Osteocyte (in vitro differentiated cells): ENCODE results near the gene NCKAP5L. TPM values are rescaled to one million over a fixed set of nuclear protein-coding genes. Genes with fewer than 3 reads are reported as not detected.

Experiments used
- DNase-seq: peaks from one replicate; pipeline ENCODE4 v3.0.0; 2021; ENCODE audit warnings: mixed read lengths; ENCODE audit not compliant: unreplicated experiment; ENCODE audit errors: extremely low spot score
- H3K27ac Mint-ChIP-seq: one replicate; pipeline ENCODE4 v1.8.0; 2021; ENCODE audit warnings: mild to moderate bottlenecking, mixed read lengths; ENCODE audit not compliant: unreplicated experiment
- H3K27me3 Mint-ChIP-seq: one replicate; pipeline ENCODE4 v1.8.0; 2021; ENCODE audit warnings: mixed read lengths; ENCODE audit not compliant: unreplicated experiment
- H3K36me3 Mint-ChIP-seq: one replicate; pipeline ENCODE4 v1.8.0; 2021; ENCODE audit warnings: mixed read lengths; ENCODE audit not compliant: unreplicated experiment
- H3K4me1 Mint-ChIP-seq: one replicate; pipeline ENCODE4 v1.8.0; 2021; ENCODE audit warnings: mixed read lengths; ENCODE audit not compliant: unreplicated experiment
- H3K4me3 Mint-ChIP-seq: one replicate; pipeline ENCODE4 v1.8.0; 2021; ENCODE audit warnings: mild to moderate bottlenecking, moderate library complexity, mixed read lengths; ENCODE audit not compliant: unreplicated experiment
- H3K9me3 Mint-ChIP-seq: one replicate; pipeline ENCODE4 v1.8.0; 2021; ENCODE audit warnings: mixed read lengths; ENCODE audit not compliant: unreplicated experiment
- total RNA-seq: library from RNA; stranded (reverse); gene quantifications from 2 replicates; pipeline ENCODE4 v1.2.1, GENCODE V29; 2021
- TF ChIP-seq, protein P1 (sequence below): fragments of 200-600 bp; sonication (generic); IDR thresholded peaks from 2 replicates; pipeline ENCODE4 v1.5.0; 2021; ENCODE audit warnings: antibody characterized with exemption, mild to moderate bottlenecking, moderate library complexity

NCKAP5L gene
- total RNA-seq, 1 donor from 2014 or later, result 42.4 TPM

GRCh38 chr12:49796606-49797448, 31.4 kb downstream of the NCKAP5L start:
- H3K4me3 Mint-ChIP-seq, result no peak overlapping the region
- peaks cover 32% of the 10 kb centered on the region for H3K36me3 Mint-ChIP-seq
- DNase-seq, result no peak
- no peak overlapping the region for H3K27ac Mint-ChIP-seq
- H3K9me3 Mint-ChIP-seq, result no peaks in the 10 kb centered on the region
- H3K27me3 Mint-ChIP-seq, result no peaks in the 10 kb centered on the region
- H3K4me1 Mint-ChIP-seq, result no peaks in the 10 kb centered on the region
- TF ChIP-seq, protein P1, sequence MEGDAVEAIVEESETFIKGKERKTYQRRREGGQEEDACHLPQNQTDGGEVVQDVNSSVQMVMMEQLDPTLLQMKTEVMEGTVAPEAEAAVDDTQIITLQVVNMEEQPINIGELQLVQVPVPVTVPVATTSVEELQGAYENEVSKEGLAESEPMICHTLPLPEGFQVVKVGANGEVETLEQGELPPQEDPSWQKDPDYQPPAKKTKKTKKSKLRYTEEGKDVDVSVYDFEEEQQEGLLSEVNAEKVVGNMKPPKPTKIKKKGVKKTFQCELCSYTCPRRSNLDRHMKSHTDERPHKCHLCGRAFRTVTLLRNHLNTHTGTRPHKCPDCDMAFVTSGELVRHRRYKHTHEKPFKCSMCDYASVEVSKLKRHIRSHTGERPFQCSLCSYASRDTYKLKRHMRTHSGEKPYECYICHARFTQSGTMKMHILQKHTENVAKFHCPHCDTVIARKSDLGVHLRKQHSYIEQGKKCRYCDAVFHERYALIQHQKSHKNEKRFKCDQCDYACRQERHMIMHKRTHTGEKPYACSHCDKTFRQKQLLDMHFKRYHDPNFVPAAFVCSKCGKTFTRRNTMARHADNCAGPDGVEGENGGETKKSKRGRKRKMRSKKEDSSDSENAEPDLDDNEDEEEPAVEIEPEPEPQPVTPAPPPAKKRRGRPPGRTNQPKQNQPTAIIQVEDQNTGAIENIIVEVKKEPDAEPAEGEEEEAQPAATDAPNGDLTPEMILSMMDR, result no peak

GRCh38 chr12:49796155-49796554, 32.1 kb downstream of the NCKAP5L start:
- TF ChIP-seq, protein P1, result no peak
- Mint-ChIP-seq H3K27ac (no peak overlapping the region), H3K27me3 (no peaks in the 10 kb centered on the region), H3K4me3 (no peak overlapping the region), H3K4me1 (no peaks in the 10 kb centered on the region), H3K36me3 (peaks cover 26% of the 10 kb centered on the region), H3K9me3 (no peaks in the 10 kb centered on the region)
- no peak for DNase-seq

- TF ChIP-seq, protein P1, result no peak
- DNase-seq, result no peak
- no peaks in the 10 kb centered on the region for H3K4me1 Mint-ChIP-seq
- H3K27me3 Mint-ChIP-seq, result no peaks in the 10 kb centered on the region
- peaks cover 24% of the 10 kb centered on the region for H3K36me3 Mint-ChIP-seq
- no peak overlapping the region for H3K27ac Mint-ChIP-seq
- no peaks in the 10 kb centered on the region for H3K9me3 Mint-ChIP-seq
- no peak overlapping the region for H3K4me3 Mint-ChIP-seq
These were observed 32.5 kb downstream of the NCKAP5L start for GRCh38 chr12:49795654-49796105.

DNA sequence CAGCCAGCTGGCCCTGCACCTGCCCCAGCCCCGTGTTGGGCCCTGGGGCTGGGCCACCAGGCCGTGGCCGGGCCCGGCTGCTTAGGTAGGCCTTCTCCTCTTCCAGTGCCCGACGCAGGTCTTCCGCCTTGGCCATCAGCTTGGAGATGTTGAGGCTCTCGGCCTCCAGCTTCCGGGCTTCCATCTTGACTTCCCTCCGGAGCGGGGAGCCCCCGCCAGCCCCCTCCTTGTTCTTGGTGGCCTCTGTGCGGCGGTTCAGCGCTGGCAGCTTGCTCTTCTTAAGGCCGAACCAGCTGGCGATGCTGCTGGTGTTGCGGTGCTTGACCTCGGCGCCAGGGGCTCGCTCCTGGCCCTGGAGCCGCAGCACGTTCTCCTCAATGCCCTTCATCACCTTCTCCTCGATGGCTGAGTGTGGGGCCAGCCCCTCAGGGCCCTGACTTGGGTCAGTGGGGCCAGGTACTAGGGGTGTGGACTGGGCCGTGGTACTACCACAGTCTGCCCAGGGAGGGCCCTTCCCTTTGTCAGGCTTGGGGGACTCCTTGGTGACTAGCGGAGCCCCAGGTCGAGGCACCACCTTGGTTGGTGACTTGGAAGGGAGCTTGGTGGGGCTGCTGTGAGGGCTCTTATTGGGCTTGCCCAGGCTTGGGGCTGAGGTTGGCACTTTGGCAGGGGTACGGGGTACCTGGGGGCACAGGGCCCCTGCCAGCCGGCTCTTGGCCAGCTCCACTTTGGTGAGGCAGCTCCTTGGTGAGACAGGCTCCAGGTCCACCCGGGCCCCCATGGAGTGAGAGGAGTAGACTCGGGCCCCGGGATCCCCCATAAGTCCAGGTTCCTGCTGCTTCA, 33.2 kb downstream of the NCKAP5L start:
- Mint-ChIP-seq H3K27ac (no peak overlapping the region), H3K36me3 (peaks cover 20% of the 10 kb centered on the region), H3K27me3 (no peaks in the 10 kb centered on the region), H3K9me3 (no peaks in the 10 kb centered on the region), H3K4me1 (no peaks in the 10 kb centered on the region), H3K4me3 (no peak overlapping the region)
- DNase-seq, result no peak
- TF ChIP-seq, protein P1, result no peak

- Mint-ChIP-seq H3K27me3 (no peaks in the 10 kb centered on the region), H3K4me1 (no peaks in the 10 kb centered on the region), H3K4me3 (no peak overlapping the region), H3K9me3 (no peaks in the 10 kb centered on the region), H3K36me3 (peaks cover 12% of the 10 kb centered on the region), H3K27ac (no peak overlapping the region)
- TF ChIP-seq, protein P1, result no peak
- no peak for DNase-seq
These were observed 34.2 kb downstream of the NCKAP5L start for GRCh38 chr12:49794021-49794420.
